ENCODE measurements around the gene FNDC3B. TPM values are rescaled to one million over a fixed set of nuclear protein-coding genes. Genes with fewer than 3 reads are reported as not detected.

The FNDC3B gene
- total RNA-seq, 2 experiments from 2014 or later = 14.4 to 17.8 TPM

- POLR2A ChIA-PET = no interaction called here
- Mint-ChIP-seq H3K36me3 (peaks cover 2% of the 10 kb centered on the region), H3K4me3 (no peak overlapping the region), H3K27ac (no peak overlapping the region), H3K27me3 (no peaks in the 10 kb centered on the region), H3K4me1 (ENCODE audit: low read depth) (peaks cover 6% of the 10 kb centered on the region), H3K9me3 (no peaks in the 10 kb centered on the region)
- no peak for DNase-seq
- CTCF ChIA-PET = no interaction called here
- intact Hi-C loops (cut with micrococcal nuclease) = no loop called here
These were observed 151.6 kb downstream of the FNDC3B start for GRCh38 chr3:172190980-172191379.

GRCh38 chr3:172191629-172192028 lies 152.3 kb downstream of the FNDC3B start:
- intact Hi-C loops (cut with micrococcal nuclease) = no loop called here
- DNase-seq = no peak
- H3K9me3 Mint-ChIP-seq = no peaks in the 10 kb centered on the region
- H3K27ac Mint-ChIP-seq = no peak overlapping the region
- H3K4me3 Mint-ChIP-seq = no peak overlapping the region
- H3K36me3 Mint-ChIP-seq = peaks cover 2% of the 10 kb centered on the region
- peaks cover 6% of the 10 kb centered on the region for H3K4me1 Mint-ChIP-seq (ENCODE audit: low read depth)
- POLR2A ChIA-PET = no interaction called here
- H3K27me3 Mint-ChIP-seq = no peaks in the 10 kb centered on the region
- CTCF ChIA-PET = no interaction called here

GRCh38 chr3:172192830-172193415 lies 153.5 kb downstream of the FNDC3B start:
- peaks cover 2% of the 10 kb centered on the region for H3K36me3 Mint-ChIP-seq
- H3K9me3 Mint-ChIP-seq = no peaks in the 10 kb centered on the region
- H3K27me3 Mint-ChIP-seq = no peaks in the 10 kb centered on the region
- H3K4me1 Mint-ChIP-seq (ENCODE audit: low read depth) = peaks cover 6% of the 10 kb centered on the region
- intact Hi-C loops (cut with micrococcal nuclease) = no loop called here
- ChIA-PET CTCF (no interaction called here), POLR2A (no interaction called here)
- H3K27ac Mint-ChIP-seq = no peak overlapping the region
- DNase-seq = no peak
- H3K4me3 Mint-ChIP-seq = no peak overlapping the region

- Mint-ChIP-seq H3K4me1 (ENCODE audit: low read depth) (peaks cover 6% of the 10 kb centered on the region), H3K27me3 (no peaks in the 10 kb centered on the region), H3K36me3 (peaks cover 2% of the 10 kb centered on the region), H3K4me3 (no peak overlapping the region), H3K9me3 (no peaks in the 10 kb centered on the region), H3K27ac (no peak overlapping the region)
- ChIA-PET CTCF (no interaction called here), POLR2A (no interaction called here)
- intact Hi-C loops (cut with micrococcal nuclease) = no loop called here
- DNase-seq = no peak
These were observed 154.1 kb downstream of the FNDC3B start for GRCh38 chr3:172193436-172193835.

- no peak overlapping the region for H3K27ac Mint-ChIP-seq
- no peak overlapping the region for H3K4me3 Mint-ChIP-seq
- peaks cover 6% of the 10 kb centered on the region for H3K4me1 Mint-ChIP-seq (ENCODE audit: low read depth)
- CTCF ChIA-PET = no interaction called here
- H3K27me3 Mint-ChIP-seq = no peaks in the 10 kb centered on the region
- H3K9me3 Mint-ChIP-seq = no peaks in the 10 kb centered on the region
- peaks cover 2% of the 10 kb centered on the region for H3K36me3 Mint-ChIP-seq
- no peak for DNase-seq
- POLR2A ChIA-PET = no interaction called here
- intact Hi-C loops (cut with micrococcal nuclease) = no loop called here
These were observed 155.5 kb downstream of the FNDC3B start for GRCh38 chr3:172194702-172195406.

GRCh38 chr3:172195407-172195754 lies 156.0 kb downstream of the FNDC3B start:
- Mint-ChIP-seq H3K36me3 (peaks cover 4% of the 10 kb centered on the region), H3K4me3 (no peak overlapping the region), H3K27me3 (no peaks in the 10 kb centered on the region), H3K9me3 (no peaks in the 10 kb centered on the region), H3K4me1 (ENCODE audit: low read depth) (peaks cover 6% of the 10 kb centered on the region), H3K27ac (no peak overlapping the region)
- no peak for DNase-seq
- ChIA-PET POLR2A (no interaction called here), CTCF (no interaction called here)
- intact Hi-C loops (cut with micrococcal nuclease) = no loop called here

GRCh38 chr3:172197344-172197743 lies 158.0 kb downstream of the FNDC3B start:
- Mint-ChIP-seq H3K27me3 (no peaks in the 10 kb centered on the region), H3K4me3 (no peak overlapping the region), H3K36me3 (peaks cover 4% of the 10 kb centered on the region), H3K9me3 (no peaks in the 10 kb centered on the region), H3K4me1 (ENCODE audit: low read depth) (peaks cover 6% of the 10 kb centered on the region), H3K27ac (no peak overlapping the region)
- intact Hi-C loops (cut with micrococcal nuclease) = no loop called here
- ChIA-PET CTCF (no interaction called here), POLR2A (no interaction called here)
- no peak for DNase-seq

GRCh38 chr3:172198428-172198827 lies 159.1 kb downstream of the FNDC3B start:
- Mint-ChIP-seq H3K27ac (no peak overlapping the region), H3K27me3 (no peaks in the 10 kb centered on the region), H3K36me3 (peaks cover 5% of the 10 kb centered on the region), H3K9me3 (peaks cover 2% of the 10 kb centered on the region), H3K4me1 (ENCODE audit: low read depth) (peaks cover 6% of the 10 kb centered on the region), H3K4me3 (no peak overlapping the region)
- CTCF ChIA-PET = no interaction called here
- POLR2A ChIA-PET = no interaction called here
- DNase-seq = no peak
- intact Hi-C loops (cut with micrococcal nuclease) = no loop called here

GRCh38 chr3:172199850-172200369 lies 160.5 kb downstream of the FNDC3B start:
- POLR2A ChIA-PET = no interaction called here
- intact Hi-C loops (cut with micrococcal nuclease) = no loop called here

GRCh38 chr3:172201136-172201869 lies 161.9 kb downstream of the FNDC3B start:
- intact Hi-C loops (cut with micrococcal nuclease) = no loop called here
- H3K27me3 Mint-ChIP-seq = no peaks in the 10 kb centered on the region
- ChIA-PET POLR2A (no interaction called here), CTCF (no interaction called here)
- no peaks in the 10 kb centered on the region for H3K4me1 Mint-ChIP-seq (ENCODE audit: low read depth)
- H3K27ac Mint-ChIP-seq = no peak overlapping the region
- peaks cover 24% of the 10 kb centered on the region for H3K9me3 Mint-ChIP-seq
- DNase-seq = no peak
- H3K4me3 Mint-ChIP-seq = no peak overlapping the region
- H3K36me3 Mint-ChIP-seq = peaks cover 21% of the 10 kb centered on the region

More at GRCh38 chr3:172199850-172200369, 160.5 kb downstream of the FNDC3B start:
- Mint-ChIP-seq H3K4me1 (ENCODE audit: low read depth) (no peaks in the 10 kb centered on the region), H3K4me3 (no peak overlapping the region), H3K36me3 (peaks cover 16% of the 10 kb centered on the region), H3K27ac (no peak overlapping the region), H3K27me3 (no peaks in the 10 kb centered on the region), H3K9me3 (peaks cover 13% of the 10 kb centered on the region)
- CTCF ChIA-PET = no interaction called here
- DNase-seq = no peak

- POLR2A ChIA-PET = no interaction called here
- H3K27me3 Mint-ChIP-seq = no peaks in the 10 kb centered on the region
- H3K4me1 Mint-ChIP-seq (ENCODE audit: low read depth) = no peaks in the 10 kb centered on the region
- CTCF ChIA-PET = no interaction called here
- peaks cover 21% of the 10 kb centered on the region for H3K36me3 Mint-ChIP-seq
- no peak overlapping the region for H3K4me3 Mint-ChIP-seq
- DNase-seq = no peak
- peaks cover 27% of the 10 kb centered on the region for H3K9me3 Mint-ChIP-seq
- intact Hi-C loops (cut with micrococcal nuclease) = no loop called here
- H3K27ac Mint-ChIP-seq = no peak overlapping the region
These were observed 162.5 kb downstream of the FNDC3B start for GRCh38 chr3:172201870-172202236.

GRCh38 chr3:172202797-172203196 lies 163.4 kb downstream of the FNDC3B start:
- no peak overlapping the region for H3K27ac Mint-ChIP-seq
- no peaks in the 10 kb centered on the region for H3K27me3 Mint-ChIP-seq
- CTCF ChIA-PET = interaction anchor here (0.6 kb wide), 1 partner anchor 37 kb away, joined by 3 read pairs; no protein-coding TSS in a partner anchor
- POLR2A ChIA-PET = no interaction called here
- no peak for DNase-seq
- no peaks in the 10 kb centered on the region for H3K4me1 Mint-ChIP-seq (ENCODE audit: low read depth)
- H3K36me3 Mint-ChIP-seq = peaks cover 21% of the 10 kb centered on the region
- peaks cover 28% of the 10 kb centered on the region for H3K9me3 Mint-ChIP-seq
- intact Hi-C loops (cut with micrococcal nuclease) = no loop called here
- no peak overlapping the region for H3K4me3 Mint-ChIP-seq

All from activated CD4-positive, alpha-beta memory T cell treated with anti-CD3 and anti-CD28 coated beads for 36 hours (primary cell).